ENCODE data around the gene DNAH2. TPM values are rescaled to one million over a fixed set of nuclear protein-coding genes. Genes with fewer than 3 reads are reported as not detected.

Gene DNAH2
- total and polyA plus RNA-seq, 2 of the 4 experiments (the other 2 are of a cell fraction): under 0.01 to 0.02 TPM

- Histone ChIP-seq H3K36me3 (ENCODE audit: control insufficient read depth, insufficient read depth, low read length) (peaks cover 8% of the 10 kb centered on the region; the same call in 1 of the 2 replicates), H3K4me1 (ENCODE audit: control insufficient read depth, insufficient read depth, low read length) (peaks cover 19% of the 10 kb centered on the region), H2AK9ac (replicated peaks; ENCODE audit: low read depth, low read length, poor library complexity) (peak overlapping the region; percentile 60), H3K4me3 (ENCODE audit: insufficient read depth, low read depth, low read length) (peak overlapping the region; percentile 36; the same call in 1 of the 2 replicates), H4K20me1 (ENCODE audit: insufficient read depth, low read length) (peaks cover 59% of the 10 kb centered on the region), H3K23ac (ENCODE audit: low read depth, low read length) (peak overlapping the region; percentile 69), H2BK120ac (ENCODE audit: low read depth, low read length) (peak overlapping the region; percentile 91), H2AFZ (replicated peaks; ENCODE audit: low read length, poor library complexity) (no peak overlapping the region), H2BK15ac (ENCODE audit: low read depth, low read length) (0 out of 3 replicates have a peak overlapping the region, but pooled peaks have one; percentile 15), H3K79me1 (ENCODE audit: low read depth in 1 of 2, low read length in 2 of 2) (peaks cover 19 to 73% of the 10 kb centered on the region in 2 experiments), H3K4ac (ENCODE audit: low read depth, low read length) (peak overlapping the region; percentile 88), H4K5ac (ENCODE audit: low read depth, low read length) (peak overlapping the region; percentile 5; the same call in 1 of the 2 replicates), H2BK20ac (ENCODE audit: low read depth, low read length) (peak overlapping the region; percentile 72; the same call in 1 of the 2 replicates), H3K56ac (ENCODE audit: extremely low read depth, insufficient read depth, low read length) (no peak overlapping the region; the same call in 1 of the 2 replicates), H3K18ac (ENCODE audit: low read depth, low read length) (peak overlapping the region; percentile 20; the same call in 1 of the 2 replicates), H2AK5ac (ENCODE audit: low read depth, low read length) (peak overlapping the region; percentile 95), H3K9me1 (ENCODE audit: insufficient read depth, low read length) (peaks cover 9% of the 10 kb centered on the region; the same call in 1 of the 2 replicates), H3K9ac (ENCODE audit: low read depth, low read length) (peak overlapping the region; percentile 70), H3K9me3 (ENCODE audit: control insufficient read depth, insufficient read depth, low read length) (no peaks in the 10 kb centered on the region), H3K27me3 (ENCODE audit: control insufficient read depth, insufficient read depth, low read length) (no peaks in the 10 kb centered on the region), H4K91ac (ENCODE audit: insufficient read depth, low read depth, low read length) (peak overlapping the region; percentile 78), H3K27ac (ENCODE audit: insufficient read depth, low read length) (peak overlapping the region; percentile 81), H3K4me2 (ENCODE audit: low read depth, low read length) (peak overlapping the region; percentile 91), H3K14ac (replicated peaks; ENCODE audit: low read depth, low read length) (peak overlapping the region; percentile 85; the same call in 1 of the 2 replicates), H4K8ac (ENCODE audit: low read depth in 2 of 2, low read length in 2 of 2) (peak overlapping the region; percentile 17 to 65; a peak in 3 of 4 replicates), H2BK5ac (ENCODE audit: low read depth, low read length, poor library complexity, severe bottlenecking) (no peak overlapping the region)
- intact Hi-C loops (cut with micrococcal nuclease): loop anchor here (5.0 kb wide), 1 partner anchor 487 kb away; the partner anchor contains the start of gene KCTD11
- POLR2A ChIA-PET (ENCODE audit: unreplicated experiment): no interaction called here
- BruUV-seq (replicated peaks): no TSS peak
- 64% methylated on average over 2 of the region's 6 CpGs; no CpG with 5 or more reads in 1 of the 2 experiments for WGBS, 2 experiments (ENCODE audit: extremely low coverage in 2 of 2, insufficient read length in 1 of 2)
- DNase-seq (no peak), ATAC-seq (ENCODE audit: low read depth) (no peak)
- CTCF ChIA-PET: interaction anchor here (1.0 to 3.4 kb wide), 2 partner anchors 11 to 18 kb away, joined by 3 to 10 read pairs; partner anchors contain the start of gene NAA38
- in situ Hi-C loops (cut with MboI; ENCODE audit: low sequenced_read_pairs): no loop called here
- TF ChIP-seq SMC3 (IDR thresholded peaks at IDR 0.05; ENCODE audit: low read depth, low read length) (no peak), POLR2A (IDR thresholded peaks at IDR 0.05; ENCODE audit: low read depth, low read length) (peak; percentile 4; the same call in 1 of the 2 replicates)
- dilution Hi-C loops (cut with HindIII; ENCODE audit: low sequenced_read_pairs, unreplicated experiment): no loop called here
Observed at GRCh38 chr17:7839190-7839875, 121.8 kb downstream of the DNAH2 start.
